ENCODE data around the gene ITIH1. TPM values are rescaled to one million over a fixed set of nuclear protein-coding genes. Genes with fewer than 3 reads are reported as not detected.

The ITIH1 gene
- total RNA-seq, 1 donor = not detected

DNA sequence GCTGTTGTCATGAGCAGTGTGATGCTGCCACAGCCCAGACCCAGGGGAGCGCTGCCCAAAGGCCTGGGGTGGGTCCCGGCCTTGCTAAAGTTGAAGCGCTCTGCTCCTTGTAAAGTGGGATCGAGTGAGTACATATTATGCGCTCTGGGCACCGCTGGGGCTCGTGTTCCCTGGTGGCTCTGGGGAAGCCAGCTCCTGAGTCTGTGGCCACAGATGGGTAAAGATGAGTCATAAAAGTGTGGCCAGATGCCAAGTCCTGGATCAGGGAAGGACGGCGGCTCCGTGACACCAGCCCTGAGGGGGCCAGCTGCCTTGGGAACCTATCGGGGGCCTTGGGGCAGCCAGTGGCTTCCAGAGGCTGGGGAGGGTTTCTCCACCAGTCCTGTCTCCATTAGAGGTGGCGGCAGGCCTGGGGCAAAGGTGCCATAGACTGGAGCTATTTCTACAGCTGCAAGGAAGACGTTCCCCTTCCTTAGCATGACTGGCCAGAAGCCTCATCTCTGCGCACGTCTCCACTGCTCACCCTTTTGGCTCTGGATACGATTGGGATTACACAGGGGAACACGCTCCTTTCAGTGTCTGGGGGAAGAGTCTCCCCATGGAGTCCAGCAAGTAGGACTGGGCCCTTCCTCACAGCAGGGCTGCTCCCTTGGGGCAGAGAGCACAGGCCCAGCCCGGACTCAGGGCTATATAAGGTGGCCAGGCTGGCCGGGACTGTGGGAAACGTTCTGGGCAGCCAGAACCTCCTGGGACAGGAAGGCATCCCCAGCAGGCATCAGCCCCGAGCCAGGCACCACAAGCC lies 54.3 kb downstream of the ITIH1 start:
- DNase-seq (ENCODE audit: insufficient read length, low spot score, missing footprints) = peak; percentile 97
- no peak overlapping the region for H3K4me3 ChIP-seq (ENCODE audit: insufficient read depth, low read length)
- peak overlapping the region; percentile 52 for H3K4me2 ChIP-seq (ENCODE audit: insufficient read depth, low read length)
- H3K27ac ChIP-seq (ENCODE audit: low read depth, low read length) = peak overlapping the region; percentile 23
- peaks cover 8% of the 10 kb centered on the region for H4K20me1 ChIP-seq (ENCODE audit: insufficient read depth, low read length)
- H2AFZ ChIP-seq (ENCODE audit: low read length) = no peak overlapping the region
- H3K4me1 ChIP-seq (ENCODE audit: insufficient read depth, low read length) = peaks cover 21% of the 10 kb centered on the region
- no peaks in the 10 kb centered on the region for H3K79me2 ChIP-seq (ENCODE audit: insufficient read depth, low read length)
- H3K9me3 ChIP-seq (ENCODE audit: low read depth, low read length) = no peaks in the 10 kb centered on the region
- no peaks in the 10 kb centered on the region for H3K36me3 ChIP-seq (ENCODE audit: insufficient read depth, low read length)
- TF ChIP-seq, protein P1, sequence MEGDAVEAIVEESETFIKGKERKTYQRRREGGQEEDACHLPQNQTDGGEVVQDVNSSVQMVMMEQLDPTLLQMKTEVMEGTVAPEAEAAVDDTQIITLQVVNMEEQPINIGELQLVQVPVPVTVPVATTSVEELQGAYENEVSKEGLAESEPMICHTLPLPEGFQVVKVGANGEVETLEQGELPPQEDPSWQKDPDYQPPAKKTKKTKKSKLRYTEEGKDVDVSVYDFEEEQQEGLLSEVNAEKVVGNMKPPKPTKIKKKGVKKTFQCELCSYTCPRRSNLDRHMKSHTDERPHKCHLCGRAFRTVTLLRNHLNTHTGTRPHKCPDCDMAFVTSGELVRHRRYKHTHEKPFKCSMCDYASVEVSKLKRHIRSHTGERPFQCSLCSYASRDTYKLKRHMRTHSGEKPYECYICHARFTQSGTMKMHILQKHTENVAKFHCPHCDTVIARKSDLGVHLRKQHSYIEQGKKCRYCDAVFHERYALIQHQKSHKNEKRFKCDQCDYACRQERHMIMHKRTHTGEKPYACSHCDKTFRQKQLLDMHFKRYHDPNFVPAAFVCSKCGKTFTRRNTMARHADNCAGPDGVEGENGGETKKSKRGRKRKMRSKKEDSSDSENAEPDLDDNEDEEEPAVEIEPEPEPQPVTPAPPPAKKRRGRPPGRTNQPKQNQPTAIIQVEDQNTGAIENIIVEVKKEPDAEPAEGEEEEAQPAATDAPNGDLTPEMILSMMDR (IDR thresholded peaks at IDR 0.05; ENCODE audit: extremely low read depth, low read depth, low read length) = no peak
- no peaks in the 10 kb centered on the region for H3K27me3 ChIP-seq (ENCODE audit: insufficient read depth, low read length)

- Histone ChIP-seq H3K27me3 (ENCODE audit: insufficient read depth, low read length) (no peaks in the 10 kb centered on the region), H3K79me2 (ENCODE audit: insufficient read depth, low read length) (no peaks in the 10 kb centered on the region), H3K4me1 (ENCODE audit: insufficient read depth, low read length) (peaks cover 21% of the 10 kb centered on the region), H3K4me3 (ENCODE audit: insufficient read depth, low read length) (no peak overlapping the region), H3K27ac (ENCODE audit: low read depth, low read length) (no peak overlapping the region), H2AFZ (ENCODE audit: low read length) (no peak overlapping the region), H3K9me3 (ENCODE audit: low read depth, low read length) (no peaks in the 10 kb centered on the region), H3K4me2 (ENCODE audit: insufficient read depth, low read length) (no peak overlapping the region), H4K20me1 (ENCODE audit: insufficient read depth, low read length) (peaks cover 12% of the 10 kb centered on the region), H3K36me3 (ENCODE audit: insufficient read depth, low read length) (no peaks in the 10 kb centered on the region)
- peak; percentile 39 for DNase-seq (ENCODE audit: insufficient read length, low spot score, missing footprints)
- TF ChIP-seq, protein P1 (IDR thresholded peaks at IDR 0.05; ENCODE audit: extremely low read depth, low read depth, low read length) = no peak
These were observed 55.8 kb downstream of the ITIH1 start for GRCh38 chr3:52833202-52833601.

GRCh38 chr3:52834871-52835501 lies 57.6 kb downstream of the ITIH1 start, which contains the start of gene MUSTN1:
TSS of gene MUSTN1 (minus strand) at chr3:52835019. CDS start at chr3:52834948, 71 bp downstream.
- H2AFZ ChIP-seq (ENCODE audit: low read length) = no peak within 1 kb of the TSS
- TF ChIP-seq, protein P1 (IDR thresholded peaks at IDR 0.05; ENCODE audit: extremely low read depth, low read depth, low read length) = no peak
- peaks cover 3% of the 10 kb centered on the region for H3K36me3 ChIP-seq (ENCODE audit: insufficient read depth, low read length)
- no peaks in the 10 kb centered on the region for H3K79me2 ChIP-seq (ENCODE audit: insufficient read depth, low read length)
- H3K27me3 ChIP-seq (ENCODE audit: insufficient read depth, low read length) = no peaks in the 10 kb centered on the region
- H3K4me2 ChIP-seq (ENCODE audit: insufficient read depth, low read length) = no peak within 1 kb of the TSS
- no peaks in the 10 kb centered on the region for H3K9me3 ChIP-seq (ENCODE audit: low read depth, low read length)
- H3K4me3 ChIP-seq (ENCODE audit: insufficient read depth, low read length) = no peak within 1 kb of the TSS
- peak; percentile 54 for DNase-seq (ENCODE audit: insufficient read length, low spot score, missing footprints)
- peaks cover 21% of the 10 kb centered on the region for H3K4me1 ChIP-seq (ENCODE audit: insufficient read depth, low read length)
- H3K27ac ChIP-seq (ENCODE audit: low read depth, low read length) = no peak within 1 kb of the TSS
- H4K20me1 ChIP-seq (ENCODE audit: insufficient read depth, low read length) = peaks cover 12% of the 10 kb centered on the region
